ENCODE measurements around the gene RECQL.

- no peak for TF ChIP-seq CTCF (IDR thresholded peaks at IDR 0.05)
- TF ChIP-seq EZH2phosphoT487 (IDR thresholded peaks at IDR 0.05): no peak
- TF ChIP-seq EZH2 (IDR thresholded peaks at IDR 0.05): no peak
Measured at GRCh38 chr12:21547437-21547836, 46.0 kb upstream of the RECQL start.

All from neural progenitor cell (in vitro differentiated cells).